ENCODE data around the gene TSPAN7. TPM values are rescaled to one million over a fixed set of nuclear protein-coding genes. Genes with fewer than 3 reads are reported as not detected.

TSPAN7 gene
- total RNA-seq, 2 donors from 2014 or later: 6.2 to 15.1 TPM

DNA sequence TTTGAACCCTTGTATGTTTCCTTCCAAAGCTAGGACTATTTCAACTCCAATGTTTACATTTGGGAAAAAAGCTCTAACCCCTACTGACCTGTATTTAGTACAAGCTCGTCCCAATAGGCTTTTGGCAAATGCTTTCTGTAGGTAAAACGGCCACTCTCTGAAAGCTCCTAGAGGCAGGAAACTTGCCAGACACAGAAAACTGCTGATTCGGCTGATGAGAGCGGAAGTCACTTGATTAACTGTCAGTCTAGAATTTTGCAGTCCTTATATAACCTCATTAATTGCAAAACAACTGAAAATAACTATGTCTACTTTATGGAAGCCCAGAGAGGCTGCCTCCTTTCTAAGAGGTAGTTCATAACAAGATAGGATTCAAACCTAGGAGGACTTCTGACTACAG is 108.1 kb downstream of the TSPAN7 start:
- WGBS, 2 experiments (ENCODE audit: insufficient coverage in 1 of 2, insufficient read length in 1 of 2): 76 to 83% methylated on average over 4 of the region's 4 CpGs
- no peaks in the 10 kb centered on the region for H3K4me1 ChIP-seq (ENCODE audit: control insufficient read depth, insufficient read depth, low read length)
- no peak overlapping the region for H3K27ac Mint-ChIP-seq
- DNase-seq: no peak
- no peaks in the 10 kb centered on the region for H3K36me3 ChIP-seq (ENCODE audit: control insufficient read depth, insufficient read depth, low read length)
- H3K9me3 Mint-ChIP-seq: peaks cover 43% of the 10 kb centered on the region
- H3K4me3 Mint-ChIP-seq: no peak overlapping the region
- H3K4me3 ChIP-seq (ENCODE audit: low read length): no peak overlapping the region
- no peaks in the 10 kb centered on the region for H3K27me3 ChIP-seq (ENCODE audit: control insufficient read depth, insufficient read depth, low read length, poor library complexity, severe bottlenecking)
- H3K4me1 Mint-ChIP-seq: no peaks in the 10 kb centered on the region
- H3K9me3 ChIP-seq (ENCODE audit: control insufficient read depth, low read length): no peaks in the 10 kb centered on the region
- no peaks in the 10 kb centered on the region for H3K36me3 Mint-ChIP-seq (ENCODE audit: low read depth)
- TF ChIP-seq, protein P1, sequence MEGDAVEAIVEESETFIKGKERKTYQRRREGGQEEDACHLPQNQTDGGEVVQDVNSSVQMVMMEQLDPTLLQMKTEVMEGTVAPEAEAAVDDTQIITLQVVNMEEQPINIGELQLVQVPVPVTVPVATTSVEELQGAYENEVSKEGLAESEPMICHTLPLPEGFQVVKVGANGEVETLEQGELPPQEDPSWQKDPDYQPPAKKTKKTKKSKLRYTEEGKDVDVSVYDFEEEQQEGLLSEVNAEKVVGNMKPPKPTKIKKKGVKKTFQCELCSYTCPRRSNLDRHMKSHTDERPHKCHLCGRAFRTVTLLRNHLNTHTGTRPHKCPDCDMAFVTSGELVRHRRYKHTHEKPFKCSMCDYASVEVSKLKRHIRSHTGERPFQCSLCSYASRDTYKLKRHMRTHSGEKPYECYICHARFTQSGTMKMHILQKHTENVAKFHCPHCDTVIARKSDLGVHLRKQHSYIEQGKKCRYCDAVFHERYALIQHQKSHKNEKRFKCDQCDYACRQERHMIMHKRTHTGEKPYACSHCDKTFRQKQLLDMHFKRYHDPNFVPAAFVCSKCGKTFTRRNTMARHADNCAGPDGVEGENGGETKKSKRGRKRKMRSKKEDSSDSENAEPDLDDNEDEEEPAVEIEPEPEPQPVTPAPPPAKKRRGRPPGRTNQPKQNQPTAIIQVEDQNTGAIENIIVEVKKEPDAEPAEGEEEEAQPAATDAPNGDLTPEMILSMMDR (conservative IDR thresholded peaks at IDR 0.05): no peak
- H3K27me3 Mint-ChIP-seq (ENCODE audit: insufficient read depth): no peaks in the 10 kb centered on the region
- H3K27ac ChIP-seq (ENCODE audit: low read depth, low read length): no peak overlapping the region
- H3K9ac ChIP-seq (ENCODE audit: extremely low read depth, low read length, poor library complexity, severe bottlenecking): no peak overlapping the region

DNA sequence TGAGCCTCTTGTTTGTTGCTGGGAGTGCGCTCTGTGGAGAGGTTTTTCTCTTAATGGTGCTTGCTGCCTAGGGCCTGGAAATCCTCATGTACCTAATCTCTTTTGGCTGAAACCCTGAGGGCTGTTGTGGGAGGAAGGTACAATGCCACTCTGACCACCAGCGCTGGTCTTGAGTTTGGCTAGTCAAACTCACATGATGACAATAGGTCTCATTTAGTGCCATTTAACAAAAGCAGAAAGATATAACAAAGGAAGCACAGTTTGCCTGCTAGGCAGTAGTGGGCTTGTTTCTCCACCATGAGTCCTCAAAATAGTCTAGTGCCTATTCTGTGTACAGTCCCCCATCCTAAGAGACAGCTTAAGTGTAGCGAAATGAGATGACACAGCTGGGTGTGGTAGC is 111.3 kb downstream of the TSPAN7 start:
- no peak overlapping the region for H3K4me3 Mint-ChIP-seq
- TF ChIP-seq, protein P1 (conservative IDR thresholded peaks at IDR 0.05): no peak
- no peaks in the 10 kb centered on the region for H3K27me3 ChIP-seq (ENCODE audit: control insufficient read depth, insufficient read depth, low read length, poor library complexity, severe bottlenecking)
- H3K4me3 ChIP-seq (ENCODE audit: low read length): no peak overlapping the region
- H3K27me3 Mint-ChIP-seq (ENCODE audit: insufficient read depth): no peaks in the 10 kb centered on the region
- H3K27ac ChIP-seq (ENCODE audit: low read depth, low read length): no peak overlapping the region
- peaks cover 49% of the 10 kb centered on the region for H3K9me3 Mint-ChIP-seq
- no peak overlapping the region for H3K27ac Mint-ChIP-seq
- no peaks in the 10 kb centered on the region for H3K36me3 ChIP-seq (ENCODE audit: control insufficient read depth, insufficient read depth, low read length)
- no peaks in the 10 kb centered on the region for H3K36me3 Mint-ChIP-seq (ENCODE audit: low read depth)
- no peaks in the 10 kb centered on the region for H3K4me1 Mint-ChIP-seq
- no peaks in the 10 kb centered on the region for H3K9me3 ChIP-seq (ENCODE audit: control insufficient read depth, low read length)
- DNase-seq: no peak
- WGBS, 2 experiments (ENCODE audit: insufficient coverage in 1 of 2, insufficient read length in 1 of 2): 100% methylated on average over 3 of the region's 3 CpGs; no CpG with 5 or more reads in 1 of the 2 experiments
- no peaks in the 10 kb centered on the region for H3K4me1 ChIP-seq (ENCODE audit: control insufficient read depth, insufficient read depth, low read length)
- no peak overlapping the region for H3K9ac ChIP-seq (ENCODE audit: extremely low read depth, low read length, poor library complexity, severe bottlenecking)

DNA sequence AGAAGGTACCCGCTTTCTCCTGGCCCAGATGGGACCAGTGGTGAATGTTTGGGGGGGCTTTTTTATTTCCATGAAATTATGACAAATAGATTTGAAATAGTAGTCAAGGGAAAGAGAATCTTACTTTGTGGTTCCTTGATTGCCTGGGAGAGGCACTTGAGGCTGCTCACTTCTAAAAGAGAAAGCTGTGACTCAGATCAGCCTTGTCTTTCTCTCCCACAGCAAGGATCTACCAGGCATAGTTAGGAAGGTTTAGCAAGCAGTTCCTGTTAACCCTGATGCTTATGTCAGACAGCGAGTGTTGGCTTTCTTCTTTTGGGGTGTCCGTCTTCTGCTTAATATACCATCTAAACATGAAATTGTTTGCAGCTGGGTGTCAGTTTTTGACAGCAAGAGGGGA is 114.5 kb downstream of the TSPAN7 start:
- H3K36me3 Mint-ChIP-seq (ENCODE audit: low read depth): no peaks in the 10 kb centered on the region
- no peaks in the 10 kb centered on the region for H3K27me3 Mint-ChIP-seq (ENCODE audit: insufficient read depth)
- Histone ChIP-seq H3K9ac (ENCODE audit: extremely low read depth, low read length, poor library complexity, severe bottlenecking) (no peak overlapping the region), H3K4me1 (ENCODE audit: control insufficient read depth, insufficient read depth, low read length) (peaks cover 4% of the 10 kb centered on the region), H3K9me3 (ENCODE audit: control insufficient read depth, low read length) (no peaks in the 10 kb centered on the region), H3K36me3 (ENCODE audit: control insufficient read depth, insufficient read depth, low read length) (no peaks in the 10 kb centered on the region), H3K27me3 (ENCODE audit: control insufficient read depth, insufficient read depth, low read length, poor library complexity, severe bottlenecking) (no peaks in the 10 kb centered on the region), H3K27ac (ENCODE audit: low read depth, low read length) (no peak overlapping the region), H3K4me3 (ENCODE audit: low read length) (no peak overlapping the region)
- H3K4me1 Mint-ChIP-seq: peaks cover 4% of the 10 kb centered on the region
- H3K27ac Mint-ChIP-seq: no peak overlapping the region
- no peak for DNase-seq
- H3K9me3 Mint-ChIP-seq: peaks cover 42% of the 10 kb centered on the region
- TF ChIP-seq, protein P1 (conservative IDR thresholded peaks at IDR 0.05): no peak
- 86% methylated on average over 2 of the region's 3 CpGs; no CpG with 5 or more reads in 1 of the 2 experiments for WGBS, 2 experiments (ENCODE audit: insufficient coverage in 1 of 2, insufficient read length in 1 of 2)
- no peak overlapping the region for H3K4me3 Mint-ChIP-seq
